ENCODE measurements around the gene PCK2. TPM values are rescaled to one million over a fixed set of nuclear protein-coding genes. Genes with fewer than 3 reads are reported as not detected.

The PCK2 gene
- total RNA-seq, 1 experiment from 2014 or later: 16.8 TPM

DNA sequence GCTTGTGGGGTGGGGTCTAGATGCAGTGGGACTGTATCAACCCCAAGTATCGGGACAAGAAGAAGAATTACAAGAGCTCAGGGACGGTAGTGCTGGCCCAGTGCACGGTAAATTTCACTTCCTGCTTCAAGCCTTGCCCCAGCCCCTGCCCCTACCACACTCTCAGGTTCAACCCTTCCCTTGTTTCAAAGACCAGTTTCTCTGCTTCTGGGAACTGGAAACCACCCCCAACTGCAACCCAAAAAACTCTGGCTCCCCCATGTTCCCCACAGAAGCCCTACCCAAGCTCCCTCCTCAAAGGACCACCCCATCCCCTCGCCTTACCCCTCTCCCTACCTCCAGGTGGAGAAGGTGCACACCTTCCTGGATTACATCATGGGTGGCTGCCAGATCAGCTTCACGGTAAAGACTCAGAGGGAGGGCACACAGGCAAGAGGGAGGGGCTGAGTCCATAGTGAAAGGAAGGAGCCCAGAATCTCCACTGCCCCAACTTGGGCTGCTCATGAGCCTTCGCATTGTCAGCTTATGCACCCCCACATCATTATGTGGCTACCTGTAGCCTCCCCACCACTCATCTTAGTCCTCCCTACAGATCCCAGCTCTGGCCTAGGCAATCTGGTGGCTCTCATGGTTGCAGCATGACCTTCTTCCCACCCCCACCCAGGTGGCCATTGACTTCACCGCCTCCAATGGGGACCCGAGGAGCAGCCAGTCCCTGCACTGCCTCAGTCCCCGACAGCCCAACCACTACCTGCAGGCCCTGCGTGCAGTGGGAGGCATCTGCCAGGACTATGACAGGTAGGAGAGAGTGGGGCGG is 18.4 kb upstream of the PCK2 start:
- POLR2A ChIA-PET (ENCODE audit: low non-redundant PET): interaction anchor here (0.6 kb wide), 1 partner anchor 18 kb away, joined by 11 read pairs; no protein-coding TSS in a partner anchor
- BruUV-seq (replicated peaks): no TSS peak
- no peaks in the 10 kb centered on the region for H3K36me3 ChIP-seq (ENCODE audit: insufficient read depth, low read length, poor library complexity, severe bottlenecking)
- H3K9me3 ChIP-seq (ENCODE audit: low read depth, low read length, poor library complexity, severe bottlenecking): no peaks in the 10 kb centered on the region
- TF ChIP-seq, protein P1, sequence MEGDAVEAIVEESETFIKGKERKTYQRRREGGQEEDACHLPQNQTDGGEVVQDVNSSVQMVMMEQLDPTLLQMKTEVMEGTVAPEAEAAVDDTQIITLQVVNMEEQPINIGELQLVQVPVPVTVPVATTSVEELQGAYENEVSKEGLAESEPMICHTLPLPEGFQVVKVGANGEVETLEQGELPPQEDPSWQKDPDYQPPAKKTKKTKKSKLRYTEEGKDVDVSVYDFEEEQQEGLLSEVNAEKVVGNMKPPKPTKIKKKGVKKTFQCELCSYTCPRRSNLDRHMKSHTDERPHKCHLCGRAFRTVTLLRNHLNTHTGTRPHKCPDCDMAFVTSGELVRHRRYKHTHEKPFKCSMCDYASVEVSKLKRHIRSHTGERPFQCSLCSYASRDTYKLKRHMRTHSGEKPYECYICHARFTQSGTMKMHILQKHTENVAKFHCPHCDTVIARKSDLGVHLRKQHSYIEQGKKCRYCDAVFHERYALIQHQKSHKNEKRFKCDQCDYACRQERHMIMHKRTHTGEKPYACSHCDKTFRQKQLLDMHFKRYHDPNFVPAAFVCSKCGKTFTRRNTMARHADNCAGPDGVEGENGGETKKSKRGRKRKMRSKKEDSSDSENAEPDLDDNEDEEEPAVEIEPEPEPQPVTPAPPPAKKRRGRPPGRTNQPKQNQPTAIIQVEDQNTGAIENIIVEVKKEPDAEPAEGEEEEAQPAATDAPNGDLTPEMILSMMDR (conservative IDR thresholded peaks at IDR 0.05; ENCODE audit: low read depth, low read length): no peak
- TF ChIP-seq EZH2 (IDR thresholded peaks at IDR 0.05; ENCODE audit: borderline replicate concordance, low read depth, low read length, poor library complexity, severe bottlenecking): no peak
- H3K27ac ChIP-seq (ENCODE audit: low read depth, low read length, poor library complexity, severe bottlenecking): no peak overlapping the region
- intact Hi-C loops (cut with micrococcal nuclease; ENCODE audit: unreplicated experiment): no loop called here
- DNase-seq (ENCODE audit: low spot score): no peak
- H3K4me3 ChIP-seq (ENCODE audit: low read depth, low read length, poor library complexity, severe bottlenecking): no peak overlapping the region
- CTCF ChIA-PET: no interaction called here
- H3K27me3 ChIP-seq (replicated peaks; ENCODE audit: insufficient read depth, low read depth, low read length, poor library complexity): peaks cover 18% of the 10 kb centered on the region
- H3K4me1 ChIP-seq (ENCODE audit: insufficient read depth, low read length, poor library complexity, severe bottlenecking): peaks cover 3% of the 10 kb centered on the region

DNA sequence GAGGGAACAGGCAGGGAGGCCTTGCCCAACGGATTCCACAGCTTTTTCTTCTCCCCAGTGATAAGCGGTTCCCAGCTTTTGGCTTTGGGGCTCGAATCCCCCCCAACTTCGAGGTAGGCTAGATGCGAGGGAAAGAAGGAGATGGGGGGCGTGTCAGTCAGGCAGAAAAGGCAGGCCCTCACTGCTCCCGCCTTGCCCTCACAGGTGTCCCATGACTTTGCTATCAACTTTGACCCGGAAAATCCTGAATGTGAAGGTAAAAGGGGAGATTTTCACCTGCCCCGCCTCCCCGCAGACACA is 17.9 kb upstream of the PCK2 start:
- Histone ChIP-seq H3K36me3 (ENCODE audit: insufficient read depth, low read length, poor library complexity, severe bottlenecking) (no peaks in the 10 kb centered on the region), H3K4me1 (ENCODE audit: insufficient read depth, low read length, poor library complexity, severe bottlenecking) (peaks cover 6% of the 10 kb centered on the region), H3K9me3 (ENCODE audit: low read depth, low read length, poor library complexity, severe bottlenecking) (no peaks in the 10 kb centered on the region), H3K4me3 (ENCODE audit: low read depth, low read length, poor library complexity, severe bottlenecking) (no peak overlapping the region), H3K27me3 (replicated peaks; ENCODE audit: insufficient read depth, low read depth, low read length, poor library complexity) (peaks cover 16% of the 10 kb centered on the region), H3K27ac (ENCODE audit: low read depth, low read length, poor library complexity, severe bottlenecking) (no peak overlapping the region)
- no peak for DNase-seq (ENCODE audit: low spot score)
- ChIA-PET CTCF (no interaction called here), POLR2A (ENCODE audit: low non-redundant PET) (no interaction called here)
- intact Hi-C loops (cut with micrococcal nuclease; ENCODE audit: unreplicated experiment): no loop called here
- TF ChIP-seq EZH2 (IDR thresholded peaks at IDR 0.05; ENCODE audit: borderline replicate concordance, low read depth, low read length, poor library complexity, severe bottlenecking): no peak
- TF ChIP-seq, protein P1 (conservative IDR thresholded peaks at IDR 0.05; ENCODE audit: low read depth, low read length): no peak
- no TSS peak for BruUV-seq (replicated peaks)

DNA sequence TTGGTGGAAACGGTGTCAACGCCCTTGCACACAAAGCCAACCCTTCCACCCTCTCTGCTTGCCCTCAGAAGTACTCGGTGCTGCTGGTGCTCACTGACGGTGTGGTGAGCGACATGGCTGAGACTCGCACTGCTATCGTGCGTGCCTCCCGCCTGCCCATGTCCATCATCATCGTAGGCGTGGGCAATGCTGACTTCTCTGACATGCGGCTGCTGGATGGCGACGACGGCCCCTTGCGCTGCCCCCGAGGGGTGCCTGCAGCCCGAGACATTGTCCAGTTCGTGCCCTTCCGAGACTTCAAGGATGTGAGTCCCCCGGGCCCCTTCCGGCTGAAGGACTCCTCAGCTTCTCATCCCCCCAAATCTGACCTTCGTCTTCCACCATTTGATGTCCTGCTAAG is 17.0 kb upstream of the PCK2 start:
- POLR2A ChIA-PET (ENCODE audit: low non-redundant PET): no interaction called here
- H3K4me1 ChIP-seq (ENCODE audit: insufficient read depth, low read length, poor library complexity, severe bottlenecking): peaks cover 6% of the 10 kb centered on the region
- H3K27ac ChIP-seq (ENCODE audit: low read depth, low read length, poor library complexity, severe bottlenecking): no peak overlapping the region
- no TSS peak for BruUV-seq (replicated peaks)
- H3K9me3 ChIP-seq (ENCODE audit: low read depth, low read length, poor library complexity, severe bottlenecking): no peaks in the 10 kb centered on the region
- no peak overlapping the region for H3K4me3 ChIP-seq (ENCODE audit: low read depth, low read length, poor library complexity, severe bottlenecking)
- TF ChIP-seq, protein P1 (conservative IDR thresholded peaks at IDR 0.05; ENCODE audit: low read depth, low read length): no peak
- no peak for TF ChIP-seq EZH2 (IDR thresholded peaks at IDR 0.05; ENCODE audit: borderline replicate concordance, low read depth, low read length, poor library complexity, severe bottlenecking)
- no peaks in the 10 kb centered on the region for H3K36me3 ChIP-seq (ENCODE audit: insufficient read depth, low read length, poor library complexity, severe bottlenecking)
- H3K27me3 ChIP-seq (replicated peaks; ENCODE audit: insufficient read depth, low read depth, low read length, poor library complexity): peaks cover 16% of the 10 kb centered on the region
- intact Hi-C loops (cut with micrococcal nuclease; ENCODE audit: unreplicated experiment): no loop called here
- CTCF ChIA-PET: no interaction called here
- DNase-seq (ENCODE audit: low spot score): no peak

Measured in A673 (cell line).